Measurements from ENCODE around the gene KCTD5. TPM values are rescaled to one million over a fixed set of nuclear protein-coding genes. Genes with fewer than 3 reads are reported as not detected.

KCTD5 gene
- total RNA-seq, 1 donor from 2014 or later: 21.6 TPM

GRCh38 chr16:2704983-2705275, 22.6 kb downstream of the KCTD5 start:
- no peak for DNase-seq (ENCODE audit: low spot score)
- TF ChIP-seq CTCF (IDR thresholded peaks at IDR 0.05) (no peak), EZH2phosphoT487 (IDR thresholded peaks at IDR 0.05) (no peak), EZH2 (IDR thresholded peaks at IDR 0.05) (no peak)
- no peaks in the 10 kb centered on the region for H3K4me1 Mint-ChIP-seq

GRCh38 chr16:2705351-2705750, 23.0 kb downstream of the KCTD5 start:
- no peak overlapping the region for H3K4me3 Mint-ChIP-seq
- no peaks in the 10 kb centered on the region for H3K27me3 Mint-ChIP-seq (ENCODE audit: insufficient read depth, low read depth)
- H3F3A ChIP-seq (ENCODE audit: low read depth): no peaks in the 10 kb centered on the region
- no peak overlapping the region for H3K27ac ChIP-seq
- H3K4me2 ChIP-seq: no peak overlapping the region
- no peaks in the 10 kb centered on the region for H3K36me3 Mint-ChIP-seq
- H2AFZ ChIP-seq (replicated peaks): no peak overlapping the region
- H3K36me3 ChIP-seq: no peaks in the 10 kb centered on the region
- no peaks in the 10 kb centered on the region for H4K20me1 ChIP-seq (ENCODE audit: low read depth)
- H3K4me1 ChIP-seq: no peaks in the 10 kb centered on the region
- no peaks in the 10 kb centered on the region for H3K27me3 ChIP-seq
- H3K9me3 ChIP-seq (ENCODE audit: low read depth): no peaks in the 10 kb centered on the region
- no peaks in the 10 kb centered on the region for H3K79me2 ChIP-seq (ENCODE audit: low read depth)
- DNase-seq (ENCODE audit: low spot score): no peak
- H3K9ac ChIP-seq: no peak overlapping the region
- H3K9me3 Mint-ChIP-seq: no peaks in the 10 kb centered on the region
- TF ChIP-seq CTCF (IDR thresholded peaks at IDR 0.05): no peak
- no peak for TF ChIP-seq EZH2phosphoT487 (IDR thresholded peaks at IDR 0.05)
- TF ChIP-seq EZH2 (IDR thresholded peaks at IDR 0.05): no peak
- H3K27ac Mint-ChIP-seq: no peak overlapping the region
- no peak overlapping the region for H3K4me3 ChIP-seq
- H3K4me1 Mint-ChIP-seq: no peaks in the 10 kb centered on the region

More at GRCh38 chr16:2704983-2705275, 22.6 kb downstream of the KCTD5 start:
- no peaks in the 10 kb centered on the region for H3F3A ChIP-seq (ENCODE audit: low read depth)
- no peaks in the 10 kb centered on the region for H3K9me3 Mint-ChIP-seq
- no peaks in the 10 kb centered on the region for H3K27me3 ChIP-seq
- no peak overlapping the region for H3K4me3 Mint-ChIP-seq
- no peaks in the 10 kb centered on the region for H3K9me3 ChIP-seq (ENCODE audit: low read depth)
- no peaks in the 10 kb centered on the region for H3K27me3 Mint-ChIP-seq (ENCODE audit: insufficient read depth, low read depth)
- no peaks in the 10 kb centered on the region for H3K36me3 Mint-ChIP-seq
- H3K27ac ChIP-seq: no peak overlapping the region
- no peaks in the 10 kb centered on the region for H4K20me1 ChIP-seq (ENCODE audit: low read depth)
- no peak overlapping the region for H3K27ac Mint-ChIP-seq
- no peak overlapping the region for H3K4me2 ChIP-seq
- H3K9ac ChIP-seq: no peak overlapping the region
- H3K36me3 ChIP-seq: no peaks in the 10 kb centered on the region
- H3K79me2 ChIP-seq (ENCODE audit: low read depth): no peaks in the 10 kb centered on the region
- H2AFZ ChIP-seq (replicated peaks): no peak overlapping the region
- no peaks in the 10 kb centered on the region for H3K4me1 ChIP-seq
- H3K4me3 ChIP-seq: no peak overlapping the region

GRCh38 chr16:2706085-2706484, 23.8 kb downstream of the KCTD5 start:
- Histone ChIP-seq H3K4me2 (no peak overlapping the region), H3K27me3 (no peaks in the 10 kb centered on the region), H3K4me3 (no peak overlapping the region), H3K9me3 (ENCODE audit: low read depth) (no peaks in the 10 kb centered on the region), H3K4me1 (no peaks in the 10 kb centered on the region), H3K79me2 (ENCODE audit: low read depth) (no peaks in the 10 kb centered on the region), H3K9ac (no peak overlapping the region), H4K20me1 (ENCODE audit: low read depth) (no peaks in the 10 kb centered on the region), H3K36me3 (no peaks in the 10 kb centered on the region), H2AFZ (replicated peaks) (no peak overlapping the region), H3F3A (ENCODE audit: low read depth) (no peaks in the 10 kb centered on the region), H3K27ac (no peak overlapping the region)
- Mint-ChIP-seq H3K4me1 (no peaks in the 10 kb centered on the region), H3K36me3 (no peaks in the 10 kb centered on the region), H3K27ac (no peak overlapping the region), H3K4me3 (no peak overlapping the region), H3K9me3 (no peaks in the 10 kb centered on the region), H3K27me3 (ENCODE audit: insufficient read depth, low read depth) (no peaks in the 10 kb centered on the region)
- no peak for DNase-seq (ENCODE audit: low spot score)
- TF ChIP-seq EZH2phosphoT487 (IDR thresholded peaks at IDR 0.05) (no peak), EZH2 (IDR thresholded peaks at IDR 0.05) (no peak), CTCF (IDR thresholded peaks at IDR 0.05) (no peak)

Measured in neural progenitor cell (in vitro differentiated cells).